Activated T-helper 9 cell treated with anti-CD3 and anti-CD28 coated beads, Interleukin-2, amount 50 U/mL, for 16 hours (primary cell): ENCODE measurements around the gene CACHD1.

ENCODE experiments used
- DNase-seq: peaks from one replicate; pipeline ENCODE4 v3.0.0-alpha.2; 2020; ENCODE audit warnings: low read depth

Gene CACHD1

GRCh38 chr1:64659478-64660138 is 189.7 kb downstream of the CACHD1 start:
- no peak for DNase-seq

GRCh38 chr1:64663668-64664067 is 193.7 kb downstream of the CACHD1 start:
- DNase-seq: no peak

GRCh38 chr1:64664299-64664698 is 194.4 kb downstream of the CACHD1 start:
- no peak for DNase-seq

- DNase-seq: no peak
Observed at GRCh38 chr1:64669098-64669675, 199.3 kb downstream of the CACHD1 start.

GRCh38 chr1:64675718-64676345 is 205.9 kb downstream of the CACHD1 start:
- DNase-seq: no peak

- DNase-seq: no peak
Observed at GRCh38 chr1:64676386-64676785, 206.5 kb downstream of the CACHD1 start.

- DNase-seq: no peak
Observed at GRCh38 chr1:64677532-64677931, 207.6 kb downstream of the CACHD1 start.

GRCh38 chr1:64678366-64678765 is 208.4 kb downstream of the CACHD1 start:
- DNase-seq: no peak

- DNase-seq: no peak
Observed at GRCh38 chr1:64679177-64679576, 209.2 kb downstream of the CACHD1 start.

GRCh38 chr1:64680599-64680998 is 210.7 kb downstream of the CACHD1 start:
- no peak for DNase-seq

- DNase-seq: no peak
Observed at GRCh38 chr1:64681043-64681442, 211.1 kb downstream of the CACHD1 start.

GRCh38 chr1:64683419-64683818 is 213.5 kb downstream of the CACHD1 start:
- no peak for DNase-seq

GRCh38 chr1:64685217-64685616 is 215.3 kb downstream of the CACHD1 start:
- DNase-seq: no peak

- no peak for DNase-seq
Observed at GRCh38 chr1:64685765-64686341, 215.9 kb downstream of the CACHD1 start.

- no peak for DNase-seq
Observed at GRCh38 chr1:64686828-64687724, 217.1 kb downstream of the CACHD1 start.

GRCh38 chr1:64687725-64688327 is 217.9 kb downstream of the CACHD1 start:
- DNase-seq: no peak

GRCh38 chr1:64691626-64692025 is 221.7 kb downstream of the CACHD1 start:
- no peak for DNase-seq

- DNase-seq: no peak
Observed at GRCh38 chr1:64692911-64693310, 223.0 kb downstream of the CACHD1 start.

- no peak for DNase-seq
Observed at GRCh38 chr1:64693406-64693805, 223.5 kb downstream of the CACHD1 start.

GRCh38 chr1:64696879-64697278 is 226.9 kb downstream of the CACHD1 start:
- no peak for DNase-seq

GRCh38 chr1:64699327-64699726 is 229.4 kb downstream of the CACHD1 start:
- no peak for DNase-seq

- DNase-seq: no peak
Observed at GRCh38 chr1:64701071-64701470, 231.1 kb downstream of the CACHD1 start.
